Measurements from ENCODE around the gene WEE2.
"Not testable (repeated sequence)": the region's sequence is repeated elsewhere in the genome, so short reads cannot be mapped to it uniquely, and the experiment has no call there.

The WEE2 gene

GRCh38 chr7:141715794-141716689, 7.9 kb downstream of the WEE2 start:
- no peak for DNase-seq

- no peak for DNase-seq
Measured at GRCh38 chr7:141717450-141717849, 9.3 kb downstream of the WEE2 start.

GRCh38 chr7:141722529-141722928, 14.4 kb downstream of the WEE2 start:
- DNase-seq, result no peak

GRCh38 chr7:141729020-141729419, 20.9 kb downstream of the WEE2 start:
- DNase-seq, result no peak

- DNase-seq, result no peak
Measured at GRCh38 chr7:141731476-141732149, 23.5 kb downstream of the WEE2 start.

GRCh38 chr7:141737118-141737835, 29.1 kb downstream of the WEE2 start:
- no peak for DNase-seq

- peak; percentile 90 for DNase-seq
Measured at GRCh38 chr7:141737836-141738591, 29.9 kb downstream of the WEE2 start, which contains the start of gene SSBP1. Gene SSBP1 (plus strand): TSS chr7:141738358. CDS start chr7:141739167, 809 bp downstream.

- no peak for DNase-seq
Measured at GRCh38 chr7:141738592-141739013, 30.4 kb downstream of the WEE2 start.

- DNase-seq, result no peak
Measured at GRCh38 chr7:141739250-141739649, 31.1 kb downstream of the WEE2 start.

GRCh38 chr7:141742229-141742628, 34.1 kb downstream of the WEE2 start:
- DNase-seq, result no peak

GRCh38 chr7:141744131-141744530, 36.0 kb downstream of the WEE2 start:
- DNase-seq, result no peak

GRCh38 chr7:141748396-141748795, 40.2 kb downstream of the WEE2 start:
- DNase-seq, result no peak

GRCh38 chr7:141751904-141752303, 43.8 kb downstream of the WEE2 start:
- DNase-seq, result not testable (repeated sequence)

GRCh38 chr7:141752634-141753033, 44.5 kb downstream of the WEE2 start:
- no peak for DNase-seq

GRCh38 chr7:141754939-141755338, 46.8 kb downstream of the WEE2 start:
- no peak for DNase-seq

GRCh38 chr7:141763797-141764196, 55.6 kb downstream of the WEE2 start, which contains the start of gene TAS2R3:
Gene TAS2R3 (plus strand): TSS chr7:141764097. CDS start chr7:141764159, 62 bp downstream.
- no peak for DNase-seq

- DNase-seq, result not testable (repeated sequence)
Measured at GRCh38 chr7:141770083-141770583, 62.0 kb downstream of the WEE2 start.

- no peak for DNase-seq
Measured at GRCh38 chr7:141776374-141776773, 68.2 kb downstream of the WEE2 start, which contains the start of gene TAS2R4. Gene TAS2R4 (plus strand): TSS chr7:141776674. CDS start chr7:141778489, 1,815 bp downstream.

All from NCI-H1048 (cell line).